ENCODE measurements around the gene SH3BP5L.
"Not testable (repeated sequence)": the region's sequence is repeated elsewhere in the genome, so short reads cannot be mapped to it uniquely, and the experiment has no call there.

Gene SH3BP5L

GRCh38 chr1:248850536-248851251 lies 25.0 kb upstream of the SH3BP5L start:
- no peak for DNase-seq

- DNase-seq, result no peak
Observed at GRCh38 chr1:248850124-248850523, 24.4 kb upstream of the SH3BP5L start.

GRCh38 chr1:248849637-248850036 lies 23.9 kb upstream of the SH3BP5L start:
- no peak for DNase-seq

- no peak for DNase-seq
Observed at GRCh38 chr1:248849152-248849551, 23.4 kb upstream of the SH3BP5L start.

- DNase-seq, result no peak
Observed at GRCh38 chr1:248848602-248849001, 22.9 kb upstream of the SH3BP5L start.

- DNase-seq, result no peak
Observed at GRCh38 chr1:248847956-248848561, 22.3 kb upstream of the SH3BP5L start.

- DNase-seq, result no peak
Observed at GRCh38 chr1:248847181-248847955, 21.7 kb upstream of the SH3BP5L start.

GRCh38 chr1:248844526-248844925 lies 18.8 kb upstream of the SH3BP5L start:
- DNase-seq, result no peak

GRCh38 chr1:248843687-248844086 lies 18.0 kb upstream of the SH3BP5L start:
- no peak for DNase-seq

- no peak for DNase-seq
Observed at GRCh38 chr1:248842781-248843331, 17.1 kb upstream of the SH3BP5L start.

GRCh38 chr1:248841702-248842395 lies 16.1 kb upstream of the SH3BP5L start:
- DNase-seq, result no peak

GRCh38 chr1:248840946-248841345 lies 15.2 kb upstream of the SH3BP5L start:
- DNase-seq, result no peak

- no peak for DNase-seq
Observed at GRCh38 chr1:248839168-248839555, 13.4 kb upstream of the SH3BP5L start.

- DNase-seq, result peak; percentile 85
Observed at GRCh38 chr1:248838357-248839167, 12.8 kb upstream of the SH3BP5L start.

- DNase-seq, result peak; percentile 97
Observed at GRCh38 chr1:248837781-248838356, 12.2 kb upstream of the SH3BP5L start, which contains the start of gene ZNF672. Gene ZNF672, plus strand, starts transcription at chr1:248838224. Its CDS starts 9,051 bp downstream, at chr1:248847275.

GRCh38 chr1:248837045-248837780 lies 11.5 kb upstream of the SH3BP5L start:
- no peak for DNase-seq

GRCh38 chr1:248834343-248834940 lies 8.7 kb upstream of the SH3BP5L start:
- DNase-seq, result no peak

- DNase-seq, result no peak
Observed at GRCh38 chr1:248831842-248832241, 6.1 kb upstream of the SH3BP5L start.

GRCh38 chr1:248830718-248831017 lies 5.0 kb upstream of the SH3BP5L start:
- DNase-seq, result not testable (repeated sequence)

GRCh38 chr1:248828845-248829244 lies 3.1 kb upstream of the SH3BP5L start:
- peak; percentile 98 for DNase-seq

GRCh38 chr1:248825573-248825908 lies 174 bp downstream of the SH3BP5L start:
- DNase-seq, result no peak
